ENCODE data around the gene CXCL14. TPM values are rescaled to one million over a fixed set of nuclear protein-coding genes. Genes with fewer than 3 reads are reported as not detected.
A peak's percentile ranks its signal among the peaks of the same experiment; 100 is the strongest.

CXCL14 gene
- total RNA-seq, 2 donors from 2014 or later, result 17.9 to 49.4 TPM

DNA sequence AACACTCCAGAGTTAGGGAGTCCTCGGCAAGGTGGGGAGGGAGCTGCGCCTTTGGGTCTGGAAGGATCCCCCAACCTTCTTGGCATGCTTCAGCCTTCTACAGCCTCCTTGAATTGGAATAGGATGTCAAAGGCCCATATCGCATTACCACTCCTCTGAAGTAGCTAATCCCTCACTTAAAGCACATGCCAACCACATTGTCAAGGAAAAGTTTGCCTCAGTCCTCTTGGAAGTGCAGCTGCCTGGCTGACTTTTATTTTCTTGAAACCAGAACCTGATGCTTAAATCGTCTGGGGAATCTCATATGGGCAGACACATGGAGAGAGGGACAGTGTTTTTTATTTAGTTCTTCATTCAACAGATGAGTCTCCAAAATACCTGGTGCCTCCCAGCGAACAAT lies 14.5 kb downstream of the CXCL14 start:
- no peaks in the 10 kb centered on the region for H3K36me3 ChIP-seq (replicated peaks in 1 of 2; ENCODE audit: insufficient read depth in 1 of 2, low read depth in 2 of 2)
- no peak for DNase-seq
- H3K9me3 ChIP-seq, result no peaks in the 10 kb centered on the region
- peaks cover 0 to 2% of the 10 kb centered on the region in 2 donors for H3K27me3 ChIP-seq
- no peaks in the 10 kb centered on the region for H3K4me1 ChIP-seq
- no peak overlapping the region for H3K27ac ChIP-seq
- no peak overlapping the region for H3K4me3 ChIP-seq
- TF ChIP-seq, protein P1, sequence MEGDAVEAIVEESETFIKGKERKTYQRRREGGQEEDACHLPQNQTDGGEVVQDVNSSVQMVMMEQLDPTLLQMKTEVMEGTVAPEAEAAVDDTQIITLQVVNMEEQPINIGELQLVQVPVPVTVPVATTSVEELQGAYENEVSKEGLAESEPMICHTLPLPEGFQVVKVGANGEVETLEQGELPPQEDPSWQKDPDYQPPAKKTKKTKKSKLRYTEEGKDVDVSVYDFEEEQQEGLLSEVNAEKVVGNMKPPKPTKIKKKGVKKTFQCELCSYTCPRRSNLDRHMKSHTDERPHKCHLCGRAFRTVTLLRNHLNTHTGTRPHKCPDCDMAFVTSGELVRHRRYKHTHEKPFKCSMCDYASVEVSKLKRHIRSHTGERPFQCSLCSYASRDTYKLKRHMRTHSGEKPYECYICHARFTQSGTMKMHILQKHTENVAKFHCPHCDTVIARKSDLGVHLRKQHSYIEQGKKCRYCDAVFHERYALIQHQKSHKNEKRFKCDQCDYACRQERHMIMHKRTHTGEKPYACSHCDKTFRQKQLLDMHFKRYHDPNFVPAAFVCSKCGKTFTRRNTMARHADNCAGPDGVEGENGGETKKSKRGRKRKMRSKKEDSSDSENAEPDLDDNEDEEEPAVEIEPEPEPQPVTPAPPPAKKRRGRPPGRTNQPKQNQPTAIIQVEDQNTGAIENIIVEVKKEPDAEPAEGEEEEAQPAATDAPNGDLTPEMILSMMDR (IDR thresholded peaks at IDR 0.05), result no peak
- no peak for TF ChIP-seq POLR2A (IDR thresholded peaks at IDR 0.05)
- intact Hi-C loops (cut with DNase I), result no loop called here
- no peak for ATAC-seq
- WGBS, 2 donors, result 71 to 72% methylated on average over 5 of the region's 5 CpGs

DNA sequence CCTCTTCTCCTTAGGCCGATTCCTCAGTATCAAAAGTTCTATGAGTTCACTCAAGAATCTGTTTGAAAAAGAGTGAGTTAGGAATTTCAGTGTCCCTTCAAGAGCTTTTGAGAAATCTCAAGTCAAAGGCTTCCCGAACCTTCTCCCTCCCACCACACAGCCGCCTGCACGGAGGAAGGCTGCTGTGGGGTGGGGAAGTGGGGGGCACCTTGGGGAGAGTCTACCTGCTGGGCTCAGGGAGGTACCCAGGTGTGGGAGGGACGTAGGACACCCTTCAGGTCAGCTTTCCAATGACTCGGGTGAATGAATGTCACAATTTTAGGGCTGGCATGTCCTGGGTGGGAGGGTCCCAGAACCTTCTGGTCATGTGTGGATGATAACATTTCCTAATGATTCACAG lies 17.5 kb downstream of the CXCL14 start:
- intact Hi-C loops (cut with DNase I), result no loop called here
- Histone ChIP-seq H3K27ac (no peak overlapping the region), H3K9me3 (no peaks in the 10 kb centered on the region), H3K27me3 (peaks cover 0 to 3% of the 10 kb centered on the region in 2 donors), H3K4me1 (no peaks in the 10 kb centered on the region), H3K4me3 (no peak overlapping the region), H3K36me3 (replicated peaks in 1 of 2; ENCODE audit: insufficient read depth in 1 of 2, low read depth in 2 of 2) (no peaks in the 10 kb centered on the region)
- 72 to 89% methylated on average over 6 of the region's 6 CpGs for WGBS, 2 donors
- TF ChIP-seq, protein P1 (IDR thresholded peaks at IDR 0.05), result no peak
- no peak for TF ChIP-seq POLR2A (IDR thresholded peaks at IDR 0.05)
- DNase-seq, result no peak
- ATAC-seq, result no peak

DNA sequence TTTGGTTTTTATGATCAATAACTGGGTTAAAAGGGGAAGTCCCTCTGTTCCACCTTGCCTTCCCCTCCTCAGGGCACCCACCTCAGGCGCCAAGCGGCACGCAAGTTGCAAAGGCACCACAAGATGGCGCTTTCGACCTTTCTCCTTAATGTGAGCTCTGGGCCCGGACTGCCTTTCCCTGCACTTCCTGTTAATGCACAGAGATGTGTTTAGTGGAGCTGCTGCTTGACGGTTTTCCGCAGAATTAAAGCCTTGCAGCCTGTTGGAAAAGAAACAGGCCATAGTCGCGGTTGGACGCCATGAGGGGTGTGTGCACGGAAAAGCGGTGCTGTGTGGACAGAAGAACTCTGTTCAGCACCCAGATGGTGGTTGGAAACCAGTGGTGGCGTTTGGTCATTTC lies 17.9 kb downstream of the CXCL14 start:
- peak; percentile 78 for ATAC-seq
- Histone ChIP-seq H3K9me3 (no peaks in the 10 kb centered on the region), H3K4me1 (no peaks in the 10 kb centered on the region), H3K27me3 (peaks cover 0 to 3% of the 10 kb centered on the region in 2 donors), H3K36me3 (replicated peaks in 1 of 2; ENCODE audit: insufficient read depth in 1 of 2, low read depth in 2 of 2) (no peaks in the 10 kb centered on the region), H3K4me3 (no peak overlapping the region), H3K27ac (no peak overlapping the region)
- intact Hi-C loops (cut with DNase I), result no loop called here
- no peak for TF ChIP-seq POLR2A (IDR thresholded peaks at IDR 0.05)
- TF ChIP-seq, protein P1 (IDR thresholded peaks at IDR 0.05), result peak; percentile 52 to 82 (median 72)
- 12 to 14% methylated on average over 14 of the region's 14 CpGs for WGBS, 2 donors
- DNase-seq, result peak; percentile 78 to 86 (median 81)

DNA sequence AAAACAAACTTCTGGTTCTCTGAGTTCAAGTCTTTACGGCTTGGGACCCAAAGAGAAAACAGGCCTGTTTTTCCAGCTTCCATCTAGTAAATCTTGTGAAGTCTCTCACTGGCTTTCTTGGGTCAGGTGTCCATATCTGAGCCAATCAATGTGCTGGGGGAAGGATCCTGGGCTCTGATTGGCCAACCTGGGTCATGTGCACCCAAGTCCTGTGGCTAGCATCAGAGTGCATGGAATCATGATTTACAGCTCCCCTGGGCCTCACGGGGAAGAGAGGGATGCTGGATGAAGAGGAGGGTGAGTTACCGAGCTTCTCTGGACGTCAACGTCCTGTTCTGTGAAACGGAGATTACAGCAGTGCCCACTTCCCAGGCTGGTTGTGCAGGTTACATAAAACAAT lies 19.4 kb downstream of the CXCL14 start:
- TF ChIP-seq POLR2A (IDR thresholded peaks at IDR 0.05), result no peak
- TF ChIP-seq, protein P1 (IDR thresholded peaks at IDR 0.05), result no peak
- no peak for DNase-seq
- H3K4me1 ChIP-seq, result no peaks in the 10 kb centered on the region
- H3K36me3 ChIP-seq (replicated peaks in 1 of 2; ENCODE audit: insufficient read depth in 1 of 2, low read depth in 2 of 2), result no peaks in the 10 kb centered on the region
- no peaks in the 10 kb centered on the region for H3K9me3 ChIP-seq
- H3K27ac ChIP-seq, result no peak overlapping the region
- WGBS, 2 donors, result 47 to 50% methylated on average over 6 of the region's 6 CpGs
- H3K27me3 ChIP-seq, result peaks cover 0 to 3% of the 10 kb centered on the region in 2 donors
- intact Hi-C loops (cut with DNase I), result loop anchor here (5.0 kb wide), 1 partner anchor 273 kb away; the partner anchor contains the start of gene SLC25A48
- no peak for ATAC-seq
- H3K4me3 ChIP-seq, result no peak overlapping the region
